Nephron progenitor cell (in vitro differentiated cells): ENCODE measurements around the gene VPS13A.

Source experiments
- DNase-seq: peaks from one replicate; pipeline ENCODE4 v3.0.0; 2021
- H3K27ac Mint-ChIP-seq: 2 replicates; pipeline ENCODE4 v1.8.0; 2021; ENCODE audit warnings: mild to moderate bottlenecking, moderate library complexity, mixed read lengths
- H3K27me3 Mint-ChIP-seq: 2 replicates; pipeline ENCODE4 v1.8.0; 2021; ENCODE audit warnings: mild to moderate bottlenecking, low read depth, mixed read lengths; ENCODE audit not compliant: poor library complexity
- H3K36me3 Mint-ChIP-seq: 2 replicates; pipeline ENCODE4 v1.8.0; 2021; ENCODE audit warnings: low read depth, mixed read lengths
- H3K4me1 Mint-ChIP-seq: 2 replicates; pipeline ENCODE4 v1.8.0; 2021; ENCODE audit warnings: mixed read lengths
- H3K4me3 Mint-ChIP-seq: 2 replicates; pipeline ENCODE4 v1.8.0; 2021; ENCODE audit warnings: mild to moderate bottlenecking, moderate library complexity, mixed read lengths
- H3K9me3 Mint-ChIP-seq: 2 replicates; pipeline ENCODE4 v1.8.0; 2021; ENCODE audit warnings: mild to moderate bottlenecking, moderate library complexity, mixed read lengths
- TF ChIP-seq, protein P1 (sequence below): fragments of 200-600 bp; sonication (generic); IDR thresholded peaks from 2 replicates; pipeline ENCODE4 v1.5.0; 2021; ENCODE audit warnings: antibody characterized with exemption

Gene VPS13A

DNA sequence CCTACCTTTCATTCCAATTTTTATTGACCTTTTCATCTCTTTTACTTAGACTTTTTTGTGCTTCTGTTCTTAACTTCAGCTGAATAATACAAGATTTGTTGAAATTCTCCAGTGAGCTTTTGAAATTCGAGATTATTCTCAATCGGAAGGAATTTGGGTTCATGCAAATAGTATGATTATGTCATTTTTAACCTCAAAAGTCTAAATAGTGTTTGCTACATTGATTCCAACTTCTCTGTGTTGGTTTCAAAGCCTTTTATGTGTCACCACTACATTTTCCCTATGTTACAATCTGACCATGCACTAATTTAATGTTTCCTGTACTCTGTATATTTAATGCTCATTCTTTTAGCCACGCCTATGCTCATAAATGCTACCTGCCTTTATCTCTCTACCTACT lies 44.1 kb downstream of the VPS13A start:
- TF ChIP-seq, protein P1, sequence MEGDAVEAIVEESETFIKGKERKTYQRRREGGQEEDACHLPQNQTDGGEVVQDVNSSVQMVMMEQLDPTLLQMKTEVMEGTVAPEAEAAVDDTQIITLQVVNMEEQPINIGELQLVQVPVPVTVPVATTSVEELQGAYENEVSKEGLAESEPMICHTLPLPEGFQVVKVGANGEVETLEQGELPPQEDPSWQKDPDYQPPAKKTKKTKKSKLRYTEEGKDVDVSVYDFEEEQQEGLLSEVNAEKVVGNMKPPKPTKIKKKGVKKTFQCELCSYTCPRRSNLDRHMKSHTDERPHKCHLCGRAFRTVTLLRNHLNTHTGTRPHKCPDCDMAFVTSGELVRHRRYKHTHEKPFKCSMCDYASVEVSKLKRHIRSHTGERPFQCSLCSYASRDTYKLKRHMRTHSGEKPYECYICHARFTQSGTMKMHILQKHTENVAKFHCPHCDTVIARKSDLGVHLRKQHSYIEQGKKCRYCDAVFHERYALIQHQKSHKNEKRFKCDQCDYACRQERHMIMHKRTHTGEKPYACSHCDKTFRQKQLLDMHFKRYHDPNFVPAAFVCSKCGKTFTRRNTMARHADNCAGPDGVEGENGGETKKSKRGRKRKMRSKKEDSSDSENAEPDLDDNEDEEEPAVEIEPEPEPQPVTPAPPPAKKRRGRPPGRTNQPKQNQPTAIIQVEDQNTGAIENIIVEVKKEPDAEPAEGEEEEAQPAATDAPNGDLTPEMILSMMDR, result no peak
- DNase-seq, result no peak
- Mint-ChIP-seq H3K27me3 (no peaks in the 10 kb centered on the region), H3K4me3 (no peak overlapping the region), H3K27ac (no peak overlapping the region), H3K9me3 (no peaks in the 10 kb centered on the region), H3K36me3 (peaks cover 19% of the 10 kb centered on the region), H3K4me1 (no peaks in the 10 kb centered on the region)

DNA sequence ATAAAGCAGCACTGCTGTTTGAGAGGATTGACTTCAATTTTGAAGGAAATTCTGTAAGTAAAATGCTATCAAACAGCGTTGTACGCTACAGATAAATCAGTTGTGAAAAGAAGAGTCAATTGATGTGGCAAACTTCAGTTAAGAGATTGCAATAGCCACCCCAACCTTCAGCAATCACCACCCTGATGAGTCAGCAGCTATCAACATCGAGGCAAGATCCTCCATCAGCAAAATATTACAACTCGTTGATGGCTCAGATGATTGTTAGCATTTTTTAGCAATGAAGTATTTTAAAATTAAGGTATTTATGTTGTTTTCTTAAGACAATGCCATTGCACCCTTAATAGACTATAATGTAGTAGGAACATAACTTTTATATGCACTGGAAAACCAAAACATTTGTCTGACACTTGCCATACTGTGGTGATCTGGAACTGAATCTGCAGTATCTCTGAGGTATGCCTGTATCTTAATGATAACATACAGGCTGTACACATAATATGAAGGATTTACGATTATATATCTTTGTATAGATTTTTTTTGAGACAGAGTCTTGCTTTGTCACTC lies 47.5 kb downstream of the VPS13A start:
- Mint-ChIP-seq H3K9me3 (peaks cover 5% of the 10 kb centered on the region), H3K4me1 (no peaks in the 10 kb centered on the region), H3K36me3 (peaks cover 39% of the 10 kb centered on the region), H3K27me3 (no peaks in the 10 kb centered on the region), H3K27ac (no peak overlapping the region), H3K4me3 (no peak overlapping the region)
- no peak for DNase-seq
- TF ChIP-seq, protein P1, result no peak

DNA sequence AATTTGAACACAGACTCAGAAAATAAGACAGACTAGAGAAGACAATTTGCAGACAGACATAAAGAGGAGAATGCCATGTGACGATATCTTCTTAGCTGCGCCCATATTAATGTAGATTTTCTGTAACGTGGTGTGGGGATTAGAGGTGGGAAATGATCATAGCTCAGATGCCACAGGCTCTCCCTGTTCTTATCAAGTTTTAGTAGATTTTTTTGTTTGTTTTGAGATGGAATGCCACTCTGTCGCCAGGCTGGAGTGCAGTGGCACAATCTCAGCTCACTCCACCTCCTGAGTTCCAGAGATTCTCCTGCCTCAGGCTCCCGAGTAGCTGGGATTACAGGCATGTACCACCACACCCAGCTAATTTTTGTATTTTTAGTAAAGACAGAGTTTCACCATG lies 59.4 kb downstream of the VPS13A start:
- no peaks in the 10 kb centered on the region for H3K4me1 Mint-ChIP-seq

DNA sequence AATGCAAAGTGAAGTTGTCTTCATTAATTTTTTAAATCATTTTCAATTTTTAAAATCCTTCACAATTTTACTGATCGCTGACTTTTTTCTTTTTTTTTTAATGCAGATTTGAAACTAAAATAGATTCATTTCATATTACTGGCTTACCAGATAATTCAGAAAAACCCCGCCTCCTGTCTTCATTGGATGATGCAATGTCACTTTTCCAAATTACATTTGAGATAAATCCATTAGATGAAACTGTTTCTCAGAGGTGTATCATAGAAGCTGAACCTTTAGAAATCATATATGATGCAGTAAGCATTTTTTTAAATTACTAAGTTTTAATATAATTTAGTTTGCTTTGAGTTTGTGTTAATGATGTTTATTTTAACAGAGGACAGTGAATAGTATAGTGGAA lies 60.6 kb downstream of the VPS13A start:
- no peak overlapping the region for H3K4me3 Mint-ChIP-seq
- H3K36me3 Mint-ChIP-seq, result peaks cover 48% of the 10 kb centered on the region
- H3K9me3 Mint-ChIP-seq, result no peaks in the 10 kb centered on the region
- DNase-seq, result no peak
- no peaks in the 10 kb centered on the region for H3K4me1 Mint-ChIP-seq
- H3K27ac Mint-ChIP-seq, result no peak overlapping the region
- TF ChIP-seq, protein P1, result no peak
- no peaks in the 10 kb centered on the region for H3K27me3 Mint-ChIP-seq

More for the DNA sequence above, 59.4 kb downstream of the VPS13A start:
- no peak for DNase-seq
- no peaks in the 10 kb centered on the region for H3K27me3 Mint-ChIP-seq
- H3K36me3 Mint-ChIP-seq, result peaks cover 53% of the 10 kb centered on the region
- TF ChIP-seq, protein P1, result no peak
- H3K4me3 Mint-ChIP-seq, result no peak overlapping the region
- no peak overlapping the region for H3K27ac Mint-ChIP-seq
- H3K9me3 Mint-ChIP-seq, result peaks cover 1% of the 10 kb centered on the region

DNA sequence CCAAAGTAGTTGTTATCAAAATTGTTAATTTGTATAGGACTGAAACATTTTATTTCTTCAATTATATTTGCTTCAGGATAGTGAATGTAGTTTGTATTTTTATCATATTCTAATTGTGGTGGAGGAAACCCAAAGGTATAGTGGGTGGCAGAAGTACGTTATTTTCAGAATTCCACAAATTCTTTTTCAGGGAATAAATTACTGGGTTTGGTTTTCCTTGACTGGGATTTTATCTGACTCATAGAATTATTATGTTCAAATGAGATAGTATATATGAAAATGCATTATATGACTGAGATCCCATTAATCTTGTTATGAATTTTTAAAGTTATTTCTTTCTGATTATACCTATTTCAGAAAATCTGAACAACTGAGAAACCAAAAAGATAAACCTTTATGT lies 73.7 kb downstream of the VPS13A start:
- TF ChIP-seq, protein P1, result no peak
- Mint-ChIP-seq H3K4me3 (no peak overlapping the region), H3K27ac (no peak overlapping the region)

DNA sequence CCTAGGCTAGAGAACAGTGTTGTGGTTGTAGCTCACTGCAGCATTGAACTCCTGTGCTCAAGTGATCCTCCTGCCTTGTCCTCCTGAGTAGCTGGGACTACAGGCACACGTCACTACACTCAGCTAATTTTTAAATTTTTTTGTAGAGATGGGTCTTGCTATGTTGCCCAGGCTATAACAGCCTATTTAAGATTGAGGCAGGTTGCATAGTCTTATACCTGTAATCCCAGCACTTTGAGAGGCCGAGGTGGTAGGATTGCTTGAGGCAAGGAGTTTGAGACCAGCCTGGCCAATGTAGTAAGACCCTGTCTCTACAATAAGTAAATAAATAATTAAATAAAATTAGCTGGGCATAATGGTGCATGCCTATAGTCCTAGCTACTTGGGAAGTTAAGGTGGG lies 79.9 kb downstream of the VPS13A start:
- H3K27ac Mint-ChIP-seq, result no peak overlapping the region
- no peak overlapping the region for H3K4me3 Mint-ChIP-seq
- no peaks in the 10 kb centered on the region for H3K4me1 Mint-ChIP-seq
- H3K36me3 Mint-ChIP-seq, result peaks cover 69% of the 10 kb centered on the region
- DNase-seq, result no peak
- no peaks in the 10 kb centered on the region for H3K9me3 Mint-ChIP-seq
- TF ChIP-seq, protein P1, result no peak
- H3K27me3 Mint-ChIP-seq, result no peaks in the 10 kb centered on the region

More for the DNA sequence above, 73.7 kb downstream of the VPS13A start:
- Mint-ChIP-seq H3K36me3 (peaks cover 52% of the 10 kb centered on the region), H3K4me1 (no peaks in the 10 kb centered on the region), H3K27me3 (no peaks in the 10 kb centered on the region), H3K9me3 (no peaks in the 10 kb centered on the region)
- DNase-seq, result no peak
